Lower leg skin (tissue), 3 donors: ENCODE measurements around the gene CD59.

Experiments used
- POLR2A ChIP-seq, 2 donors: fragments of 450-650 bp; IDR thresholded peaks; one replicate each; pipeline ENCODE4 v1.6.1; 2016 to 2017; ENCODE audit warnings: antibody characterized with exemption in 2 of 2, mild to moderate bottlenecking in 1 of 2, moderate library complexity in 1 of 2
- TF ChIP-seq, protein P1 (sequence below), 3 donors: fragments of 450-650 bp; IDR thresholded peaks; one replicate each; pipeline ENCODE4 v1.5.1; 2016; ENCODE audit warnings: antibody characterized with exemption in 3 of 3, mild to moderate bottlenecking in 3 of 3, moderate library complexity in 2 of 3

DNA sequence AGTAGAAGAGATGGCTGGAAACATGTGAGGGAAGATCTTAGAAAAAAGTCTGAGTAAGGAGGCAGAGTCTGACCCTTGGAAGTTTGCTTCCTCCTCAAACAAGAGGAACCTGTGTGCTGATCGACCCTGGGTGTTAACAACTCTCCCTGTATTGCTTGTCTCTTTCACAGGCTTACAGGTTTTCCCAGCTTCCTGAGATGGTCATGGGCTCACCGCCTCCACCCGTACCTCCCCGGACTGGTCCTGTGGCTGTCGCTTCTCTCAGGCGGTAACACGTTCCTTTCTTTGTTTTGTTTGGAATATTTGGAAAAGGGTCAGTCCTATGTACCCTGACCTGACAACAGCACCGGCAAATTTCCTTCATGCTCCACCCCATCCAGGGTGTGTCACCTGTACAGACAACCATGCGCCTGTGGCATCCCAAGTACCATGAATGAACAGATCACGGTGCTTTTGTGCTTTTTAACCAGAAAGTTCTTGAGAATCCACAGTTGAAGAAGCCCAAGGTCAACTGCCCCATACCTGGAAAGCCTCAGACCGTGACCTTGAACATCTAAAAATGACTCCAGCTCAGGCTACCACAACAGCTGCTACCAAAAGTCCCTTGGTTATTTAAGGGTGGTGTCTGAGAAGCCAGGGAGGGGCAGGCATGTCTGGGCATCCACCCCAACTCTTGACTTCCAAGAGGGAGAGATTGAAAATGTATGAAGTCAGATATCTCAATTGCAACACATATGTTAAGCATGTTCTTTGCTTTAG lies 80.2 kb downstream of the CD59 start:
- TF ChIP-seq POLR2A (IDR thresholded peaks at IDR 0.05) = no peak
- TF ChIP-seq, protein P1, sequence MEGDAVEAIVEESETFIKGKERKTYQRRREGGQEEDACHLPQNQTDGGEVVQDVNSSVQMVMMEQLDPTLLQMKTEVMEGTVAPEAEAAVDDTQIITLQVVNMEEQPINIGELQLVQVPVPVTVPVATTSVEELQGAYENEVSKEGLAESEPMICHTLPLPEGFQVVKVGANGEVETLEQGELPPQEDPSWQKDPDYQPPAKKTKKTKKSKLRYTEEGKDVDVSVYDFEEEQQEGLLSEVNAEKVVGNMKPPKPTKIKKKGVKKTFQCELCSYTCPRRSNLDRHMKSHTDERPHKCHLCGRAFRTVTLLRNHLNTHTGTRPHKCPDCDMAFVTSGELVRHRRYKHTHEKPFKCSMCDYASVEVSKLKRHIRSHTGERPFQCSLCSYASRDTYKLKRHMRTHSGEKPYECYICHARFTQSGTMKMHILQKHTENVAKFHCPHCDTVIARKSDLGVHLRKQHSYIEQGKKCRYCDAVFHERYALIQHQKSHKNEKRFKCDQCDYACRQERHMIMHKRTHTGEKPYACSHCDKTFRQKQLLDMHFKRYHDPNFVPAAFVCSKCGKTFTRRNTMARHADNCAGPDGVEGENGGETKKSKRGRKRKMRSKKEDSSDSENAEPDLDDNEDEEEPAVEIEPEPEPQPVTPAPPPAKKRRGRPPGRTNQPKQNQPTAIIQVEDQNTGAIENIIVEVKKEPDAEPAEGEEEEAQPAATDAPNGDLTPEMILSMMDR (IDR thresholded peaks at IDR 0.05) = no peak
